NCI-H1105 treated with DMSO at 0.1 percent for 48 hours (cell line): Measurements from ENCODE around the gene AGPAT4.
"Not testable (repeated sequence)": the region's sequence is repeated elsewhere in the genome, so short reads cannot be mapped to it uniquely, and the experiment has no call there.

Experiments used
- DNase-seq: peaks from one replicate; lab custom pipeline; 2025; lab: John Stamatoyannopoulos, UW

AGPAT4 gene

GRCh38 chr6:161200610-161201370 is 73.1 kb downstream of the AGPAT4 start:
- DNase-seq, result no peak

DNA sequence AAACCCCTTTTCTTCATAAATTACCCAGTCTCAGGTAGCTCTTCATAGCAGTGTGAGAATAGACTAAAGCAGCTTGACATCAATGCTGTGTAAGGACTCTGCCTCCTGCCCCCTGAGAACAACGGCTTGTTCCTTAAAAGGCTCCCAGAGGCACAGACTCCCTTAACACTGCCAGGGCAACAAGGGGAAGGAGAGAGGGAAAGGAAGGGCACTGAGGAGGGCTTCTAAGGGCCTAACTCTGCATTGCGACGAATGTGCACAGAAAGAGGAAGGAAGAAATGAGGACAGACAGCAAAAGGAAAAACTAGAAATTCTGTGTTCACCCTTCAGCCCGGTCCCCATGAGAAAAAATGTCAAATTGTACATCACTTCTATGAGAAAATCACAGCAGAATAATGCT is 74.0 kb downstream of the AGPAT4 start:
- no peak for DNase-seq

- no peak for DNase-seq
Measured at GRCh38 chr6:161198783-161199460, 74.9 kb downstream of the AGPAT4 start.

- no peak for DNase-seq
Measured at GRCh38 chr6:161198176-161198575, 75.7 kb downstream of the AGPAT4 start.

DNA sequence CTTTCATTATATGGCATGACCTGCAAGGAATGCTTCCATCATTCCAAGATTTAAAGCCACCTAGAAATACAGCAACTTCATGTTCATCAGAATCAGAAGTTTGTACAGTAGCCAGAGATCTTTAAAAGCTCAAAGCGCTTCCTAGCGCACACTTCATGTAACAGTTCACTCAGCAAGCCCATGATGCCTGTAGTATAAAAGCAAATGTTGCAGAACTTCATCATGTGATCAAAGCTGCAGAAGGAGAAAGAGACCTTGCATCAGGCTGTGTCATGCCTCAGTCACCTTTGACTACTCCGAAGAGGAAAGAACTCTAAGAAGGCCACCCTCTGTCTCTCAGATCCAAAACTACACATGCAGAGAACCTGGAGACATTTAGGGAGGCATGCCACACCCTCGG is 78.5 kb downstream of the AGPAT4 start:
- DNase-seq, result no peak

GRCh38 chr6:161194374-161194773 is 79.5 kb downstream of the AGPAT4 start:
- no peak for DNase-seq

- no peak for DNase-seq
Measured at GRCh38 chr6:161192636-161193411, 81.0 kb downstream of the AGPAT4 start.

GRCh38 chr6:161191671-161192070 is 82.2 kb downstream of the AGPAT4 start:
- DNase-seq, result no peak

DNA sequence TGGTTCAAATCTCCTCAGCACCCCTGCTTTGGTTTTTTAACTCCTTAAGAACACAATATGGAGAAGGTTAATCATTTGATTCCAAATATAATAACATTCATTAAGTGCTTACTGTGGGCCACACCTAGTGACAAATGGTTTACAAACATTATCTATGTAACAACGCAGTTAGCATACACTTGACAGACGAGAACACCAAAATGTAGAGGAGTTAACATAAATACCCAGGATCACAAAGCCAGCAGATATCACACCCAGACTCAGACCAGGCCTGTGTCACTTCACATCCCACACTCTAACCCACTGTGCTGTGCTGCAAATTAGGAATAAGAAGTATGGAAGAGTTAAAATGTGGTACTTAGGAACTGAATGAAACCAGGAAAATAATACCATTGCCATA is 82.9 kb downstream of the AGPAT4 start:
- DNase-seq, result no peak

GRCh38 chr6:161189891-161190290 is 84.0 kb downstream of the AGPAT4 start:
- DNase-seq, result no peak

DNA sequence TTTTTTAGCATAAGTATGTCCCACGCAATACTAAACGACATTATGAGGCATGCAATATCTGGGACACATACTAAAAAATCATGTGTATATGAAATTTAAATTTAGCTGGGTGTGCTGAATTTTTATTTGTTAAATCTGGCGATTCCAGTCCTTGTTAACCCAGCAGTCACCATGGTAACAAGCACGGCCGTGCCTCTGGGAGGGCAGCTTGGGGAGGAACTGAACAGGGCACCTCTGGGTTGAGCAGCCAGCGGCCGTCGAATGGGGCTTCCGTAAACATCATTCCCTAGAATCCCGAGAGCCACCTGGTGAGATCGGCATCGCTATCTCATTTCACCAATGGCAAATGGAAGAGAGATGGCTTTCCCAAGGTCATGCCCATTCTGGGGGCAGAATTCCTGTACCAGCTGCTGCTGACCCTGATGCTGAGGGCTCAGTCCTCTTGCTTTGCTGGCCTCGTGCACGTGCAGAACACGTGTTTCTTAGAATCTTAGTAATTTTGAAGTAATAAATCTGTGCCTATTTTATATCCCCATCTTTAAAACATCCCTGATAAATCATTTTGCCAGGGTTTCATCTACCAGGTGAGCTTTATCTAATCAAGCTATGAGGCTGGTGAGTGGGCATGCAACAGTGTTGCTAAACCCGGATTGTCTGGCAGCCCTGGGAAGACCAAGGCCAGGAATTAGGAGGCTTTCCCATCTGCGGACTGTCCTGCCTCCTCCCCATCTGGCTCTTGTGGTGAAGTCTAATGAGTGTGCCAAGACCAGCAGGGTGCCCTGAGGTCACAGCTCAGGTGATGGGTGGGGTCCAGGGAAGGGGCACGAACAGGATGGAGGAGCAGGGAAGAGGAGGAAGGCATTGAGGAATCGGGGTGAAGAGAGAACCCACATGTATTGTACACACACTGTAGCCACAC is 85.1 kb downstream of the AGPAT4 start:
- DNase-seq, result no peak

- DNase-seq, result no peak
Measured at GRCh38 chr6:161186173-161186769, 87.6 kb downstream of the AGPAT4 start.

DNA sequence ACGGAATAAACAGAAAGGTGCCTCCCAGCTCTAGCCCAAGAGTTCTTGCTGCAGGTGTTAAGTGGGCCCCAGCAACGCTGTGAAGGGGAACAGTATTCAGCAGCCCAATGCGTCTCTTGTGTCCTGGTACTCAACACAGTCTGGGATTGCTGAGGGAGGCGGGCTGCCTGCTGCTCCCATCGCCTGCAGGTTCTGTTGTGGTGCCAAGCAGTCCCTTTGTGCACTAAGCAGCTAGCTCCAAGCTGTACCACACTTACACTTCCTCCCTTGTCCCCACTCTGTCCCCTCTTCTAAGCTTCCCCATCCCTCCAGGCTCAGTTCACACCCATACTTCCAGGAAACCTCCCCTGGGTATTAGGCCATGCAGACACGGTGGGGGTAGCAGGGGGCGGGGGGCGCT is 92.7 kb downstream of the AGPAT4 start:
- no peak for DNase-seq

- not testable (repeated sequence) for DNase-seq
Measured at GRCh38 chr6:161178155-161178554, 95.7 kb downstream of the AGPAT4 start.

DNA sequence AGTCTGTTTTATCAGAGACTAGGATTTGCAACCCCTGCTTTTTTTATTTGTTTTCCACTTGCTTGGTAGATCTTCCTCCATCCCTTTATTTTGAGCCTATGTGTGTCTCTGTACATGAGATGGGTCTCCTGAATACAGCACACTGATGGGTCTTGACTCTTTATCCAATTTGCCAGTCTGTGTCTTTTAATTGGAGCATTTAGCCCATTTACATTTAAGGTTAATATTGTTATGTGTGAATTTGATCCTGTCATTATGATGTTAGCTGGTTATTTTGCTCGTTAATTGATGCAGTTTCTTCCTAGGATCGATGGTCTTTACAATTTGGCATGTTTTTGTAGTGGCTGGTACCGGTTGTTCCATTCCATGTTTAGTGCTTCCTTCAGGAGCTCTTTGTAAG is 97.4 kb downstream of the AGPAT4 start:
- not testable (repeated sequence) for DNase-seq

DNA sequence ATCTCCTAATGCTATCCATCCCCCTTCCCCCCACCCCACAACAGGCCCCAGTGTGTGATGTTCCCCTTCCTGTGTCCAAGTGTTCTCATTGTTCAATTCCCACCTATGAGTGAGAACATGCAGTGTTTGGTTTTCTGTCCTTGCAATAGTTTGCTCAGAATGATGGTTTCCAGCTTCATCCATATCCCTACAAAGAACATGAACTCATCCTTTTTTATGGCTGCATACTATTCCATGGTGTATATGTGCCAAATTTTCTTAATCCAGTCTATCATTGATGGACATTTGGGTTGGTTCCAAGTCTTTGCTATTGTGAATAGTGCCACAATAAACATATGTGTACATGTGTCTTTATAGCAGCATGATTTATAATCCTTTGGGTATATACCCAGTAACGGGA is 101.1 kb downstream of the AGPAT4 start:
- DNase-seq, result not testable (repeated sequence)

GRCh38 chr6:161171207-161171606 is 102.7 kb downstream of the AGPAT4 start:
- no peak for DNase-seq

DNA sequence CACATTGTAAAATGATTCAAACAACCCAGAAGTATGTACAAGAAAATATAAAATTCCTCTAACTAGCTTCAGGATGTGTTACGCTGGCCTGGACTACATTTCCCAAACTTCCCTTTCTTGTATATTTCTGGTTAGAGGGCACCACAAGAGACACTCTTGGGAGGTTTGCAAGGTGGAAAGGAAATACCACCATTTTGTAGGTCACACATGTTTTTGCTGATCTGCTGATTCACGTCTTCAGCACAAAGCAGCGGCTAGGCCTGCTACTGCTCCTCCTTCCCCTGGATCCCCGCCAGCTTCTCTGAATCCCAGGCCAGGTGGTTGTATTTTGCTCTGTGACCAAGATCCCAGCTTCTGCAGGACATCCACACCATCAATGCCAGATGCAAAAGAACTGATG is 104.2 kb downstream of the AGPAT4 start:
- DNase-seq, result peak; percentile 72

- DNase-seq, result no peak
Measured at GRCh38 chr6:161169035-161169434, 104.8 kb downstream of the AGPAT4 start.

DNA sequence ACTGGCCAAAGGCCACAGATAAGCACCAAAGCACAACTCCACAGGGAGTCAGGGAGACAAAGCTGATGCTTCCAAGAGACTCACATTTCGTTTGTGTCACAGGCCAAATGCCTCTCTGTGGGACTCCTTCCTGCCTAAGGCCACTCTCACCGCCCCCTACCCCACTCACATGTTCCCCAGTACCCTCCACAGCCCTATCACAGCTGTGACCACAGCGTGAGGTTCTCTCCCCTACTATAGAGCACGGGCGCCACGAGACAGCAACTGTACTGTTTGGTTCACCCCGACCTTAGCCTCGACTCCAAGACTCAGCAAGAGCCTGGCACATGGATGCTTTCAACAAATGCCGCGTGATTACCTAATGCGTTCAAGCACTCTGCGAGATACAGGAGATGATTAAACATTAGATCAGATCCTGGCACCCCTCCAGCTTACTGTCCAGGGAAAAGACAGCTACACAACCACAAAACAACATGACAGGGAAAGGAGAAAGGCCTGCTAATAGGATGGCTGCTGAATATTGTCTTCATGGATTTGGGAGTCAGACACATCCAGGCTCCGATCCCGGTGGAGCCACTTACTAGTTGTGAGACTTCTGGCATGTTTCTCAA is 105.5 kb downstream of the AGPAT4 start:
- peak; percentile 62 for DNase-seq

- no peak for DNase-seq
Measured at GRCh38 chr6:161166677-161167076, 107.2 kb downstream of the AGPAT4 start.
